Sigmoid colon (tissue), 7 donors: ENCODE results near the gene OXGR1. TPM values are rescaled to one million over a fixed set of nuclear protein-coding genes. Genes with fewer than 3 reads are reported as not detected.
"Not testable (repeated sequence)": the region's sequence is repeated elsewhere in the genome, so short reads cannot be mapped to it uniquely, and the experiment has no call there.

Experiments
- DNase-seq: peaks from one replicate; pipeline ENCODE4 v3.0.0-alpha.2; 2019
- H3K27ac ChIP-seq, 4 donors: fragments of 200-600 bp; sonication (generic); one replicate each; pipeline ENCODE4 v1.5.1; 2016 to 2019; ENCODE audit warnings: mild to moderate bottlenecking in 1 of 4
- H3K27me3 ChIP-seq, 3 donors: fragments of 200-600 bp; sonication (generic); one replicate each; pipeline ENCODE4 v1.5.1; 2019; ENCODE audit warnings: mild to moderate bottlenecking in 1 of 3
- H3K36me3 ChIP-seq, 4 donors: fragments of 200-600 bp; sonication (generic); one replicate each; pipeline ENCODE4 v1.5.1; 2016 to 2019
- H3K4me1 ChIP-seq, 4 donors: fragments of 200-600 bp; sonication (generic); one replicate each; pipeline ENCODE4 v1.5.1; 2017 to 2019
- H3K4me3 ChIP-seq, 4 donors: fragments of 200-600 bp; sonication (generic); one replicate each; pipeline ENCODE4 v1.5.1; 2017 to 2019; ENCODE audit warnings: mild to moderate bottlenecking in 2 of 4, moderate library complexity in 1 of 4
- H3K9me3 ChIP-seq, 4 donors: fragments of 200-600 bp in 3 of 4; sonication (generic) in 3 of 4; one replicate each; pipeline versions ENCODE4 v1.5.1 to v1.6.1; 2013 to 2019
- EP300 ChIP-seq, 4 donors: sonication (generic); formaldehyde crosslinking; IDR thresholded peaks; one replicate each; pipeline ENCODE4 v1.6.1; 2017; ENCODE audit warnings: antibody characterized with exemption in 4 of 4
- POLR2A ChIP-seq, 2 donors: fragments of 450-650 bp; IDR thresholded peaks; one replicate each; pipeline ENCODE4 v1.6.1; 2016; ENCODE audit warnings: antibody characterized with exemption in 2 of 2, mild to moderate bottlenecking in 2 of 2, moderate library complexity in 2 of 2
- POLR2AphosphoS5 ChIP-seq, 4 donors: sonication (generic); formaldehyde crosslinking; IDR thresholded peaks; one replicate each; pipeline ENCODE4 v1.6.1; 2017; ENCODE audit warnings: antibody characterized with exemption in 4 of 4
- WGBS, 2 donors: extraction: QIAGEN DNeasy Blood & Tissue Kit; methylation state at CpG; one replicate each; pipeline ENCODE4 v1.1.7; 2013; 5-methylcytosine and 5-hydroxymethylcytosine counted together
- intact Hi-C: fragments of 100-400 bp; cut with DNase I; formaldehyde crosslinking; loops from one replicate; pipeline ENCODE4 v1.15.1; 2023
- polyA plus RNA-seq, 3 donors: library from polyadenylated mRNA; stranded (reverse); fragments of 200-250 nt; gene quantifications; one replicate each; pipeline ENCODE4 v1.2.3, GENCODE V29; 2013
- total RNA-seq, 4 donors: library from RNA; depleted of rRNA; stranded (reverse); fragments of >200 nt; gene quantifications; one replicate each; pipeline ENCODE4 v1.1.0, GENCODE V29; 2016
- TF ChIP-seq, protein P1 (sequence below), 4 experiments: fragments of 450-650 bp in 3 of 4; fragments of 200-600 bp in 1 of 4; IDR thresholded peaks; one replicate each; pipeline ENCODE4 v1.5.1; 2016 to 2019; ENCODE audit warnings: antibody characterized with exemption in 4 of 4, mild to moderate bottlenecking in 3 of 4, moderate library complexity in 2 of 4
- donor health status: healthy with polysubstance abuse.
- donor health status: Bipolar disorder and iron deficiency.
- donor health status: healthy.

Gene OXGR1
- total and polyA plus RNA-seq, 7 donors, result under 0.01 to 2.2 (median 0.97) TPM; not detected in 3

GRCh38 chr13:96992633-96993032 is 1.6 kb downstream of the OXGR1 start:
- H3K9me3 ChIP-seq, result no peaks in the 10 kb centered on the region
- H3K36me3 ChIP-seq, result no peaks in the 10 kb centered on the region
- intact Hi-C loops, result no loop called here
- no peak overlapping the region for H3K27ac ChIP-seq
- DNase-seq, result no peak
- TF ChIP-seq POLR2A (IDR thresholded peaks at IDR 0.05) (no peak), EP300 (IDR thresholded peaks at IDR 0.05) (no peak), POLR2AphosphoS5 (IDR thresholded peaks at IDR 0.05) (no peak)
- TF ChIP-seq, protein P1, sequence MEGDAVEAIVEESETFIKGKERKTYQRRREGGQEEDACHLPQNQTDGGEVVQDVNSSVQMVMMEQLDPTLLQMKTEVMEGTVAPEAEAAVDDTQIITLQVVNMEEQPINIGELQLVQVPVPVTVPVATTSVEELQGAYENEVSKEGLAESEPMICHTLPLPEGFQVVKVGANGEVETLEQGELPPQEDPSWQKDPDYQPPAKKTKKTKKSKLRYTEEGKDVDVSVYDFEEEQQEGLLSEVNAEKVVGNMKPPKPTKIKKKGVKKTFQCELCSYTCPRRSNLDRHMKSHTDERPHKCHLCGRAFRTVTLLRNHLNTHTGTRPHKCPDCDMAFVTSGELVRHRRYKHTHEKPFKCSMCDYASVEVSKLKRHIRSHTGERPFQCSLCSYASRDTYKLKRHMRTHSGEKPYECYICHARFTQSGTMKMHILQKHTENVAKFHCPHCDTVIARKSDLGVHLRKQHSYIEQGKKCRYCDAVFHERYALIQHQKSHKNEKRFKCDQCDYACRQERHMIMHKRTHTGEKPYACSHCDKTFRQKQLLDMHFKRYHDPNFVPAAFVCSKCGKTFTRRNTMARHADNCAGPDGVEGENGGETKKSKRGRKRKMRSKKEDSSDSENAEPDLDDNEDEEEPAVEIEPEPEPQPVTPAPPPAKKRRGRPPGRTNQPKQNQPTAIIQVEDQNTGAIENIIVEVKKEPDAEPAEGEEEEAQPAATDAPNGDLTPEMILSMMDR (IDR thresholded peaks at IDR 0.05), result no peak
- WGBS, 2 donors, result 75 to 87% methylated on average over 2 of the region's 2 CpGs
- H3K4me1 ChIP-seq, result peaks cover 0 to 13% (median 11%) of the 10 kb centered on the region in 4 donors
- peaks cover 3 to 33% (median 6%) of the 10 kb centered on the region in 3 donors for H3K27me3 ChIP-seq
- H3K4me3 ChIP-seq, result no peak overlapping the region

- intact Hi-C loops, result no loop called here
- 22 to 69% methylated on average over 3 of the region's 3 CpGs for WGBS, 2 donors
- peaks cover 0 to 13% (median 11%) of the 10 kb centered on the region in 4 donors for H3K4me1 ChIP-seq
These were observed 3.2 kb downstream of the OXGR1 start for GRCh38 chr13:96991072-96991471.

DNA sequence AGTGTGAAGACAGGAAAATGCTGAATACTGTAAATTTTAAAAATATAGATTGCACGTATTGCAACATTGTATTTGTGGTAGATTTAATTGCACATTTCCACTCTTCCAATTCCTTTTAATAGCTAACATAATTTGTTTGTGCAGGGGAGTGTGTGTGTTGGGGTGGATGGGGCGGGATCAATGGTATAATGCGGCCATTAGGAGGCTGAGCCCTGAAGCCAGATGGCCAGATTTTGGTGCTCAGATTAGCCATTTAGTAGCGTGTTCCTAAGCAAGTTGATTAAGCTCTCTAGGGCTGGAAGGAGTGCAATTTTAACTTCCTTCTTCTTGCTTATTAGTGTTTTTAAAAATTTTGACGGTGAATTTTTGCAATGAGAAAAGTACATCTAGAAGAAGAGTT is 5.8 kb downstream of the OXGR1 start:
- Histone ChIP-seq H3K27ac (no peak overlapping the region), H3K4me3 (no peak overlapping the region), H3K27me3 (peaks cover 0 to 10% (median 0%) of the 10 kb centered on the region in 3 donors), H3K9me3 (no peaks in the 10 kb centered on the region), H3K4me1 (peaks cover 0 to 11% (median 2%) of the 10 kb centered on the region in 4 donors), H3K36me3 (no peaks in the 10 kb centered on the region)
- WGBS, 2 donors, result 93 to 94% methylated on average over 5 of the region's 5 CpGs
- no peak for TF ChIP-seq POLR2AphosphoS5 (IDR thresholded peaks at IDR 0.05)
- TF ChIP-seq POLR2A (IDR thresholded peaks at IDR 0.05), result no peak
- TF ChIP-seq, protein P1 (IDR thresholded peaks at IDR 0.05), result no peak
- no peak for TF ChIP-seq EP300 (IDR thresholded peaks at IDR 0.05)
- intact Hi-C loops, result no loop called here
- no peak for DNase-seq

More at GRCh38 chr13:96991072-96991471, 3.2 kb downstream of the OXGR1 start:
- H3K27ac ChIP-seq, result no peak overlapping the region
- no peaks in the 10 kb centered on the region for H3K36me3 ChIP-seq
- no peak for DNase-seq
- H3K4me3 ChIP-seq, result no peak overlapping the region
- TF ChIP-seq POLR2AphosphoS5 (IDR thresholded peaks at IDR 0.05), result no peak
- H3K27me3 ChIP-seq, result peaks cover 3 to 33% (median 6%) of the 10 kb centered on the region in 3 donors
- no peaks in the 10 kb centered on the region for H3K9me3 ChIP-seq

- peak in 1 of 4 donors; percentile 14 for TF ChIP-seq POLR2AphosphoS5 (IDR thresholded peaks at IDR 0.05)
- no peak for TF ChIP-seq EP300 (IDR thresholded peaks at IDR 0.05)
- TF ChIP-seq, protein P1 (IDR thresholded peaks at IDR 0.05), result peak in 2 of 4 experiments; percentile 15 to 16
These were observed 10.2 kb downstream of the OXGR1 start for GRCh38 chr13:96984051-96984508.

GRCh38 chr13:96982672-96983071 is 11.6 kb downstream of the OXGR1 start:
- Histone ChIP-seq H3K9me3 (peaks cover 0 to under 1% (median 0%) of the 10 kb centered on the region in 4 donors), H3K27me3 (no peaks in the 10 kb centered on the region), H3K4me3 (no peak overlapping the region), H3K4me1 (peaks cover 0 to 13% (median 2%) of the 10 kb centered on the region in 4 donors), H3K36me3 (no peaks in the 10 kb centered on the region), H3K27ac (peak overlapping the region in 2 of 4 donors; percentile 16 to 41)
- TF ChIP-seq POLR2AphosphoS5 (IDR thresholded peaks at IDR 0.05), result peak in 3 of 4 donors; percentile 25 to 46 (median 30)
- TF ChIP-seq, protein P1 (IDR thresholded peaks at IDR 0.05), result no peak
- DNase-seq, result no peak
- WGBS, 2 donors, result 26 to 30% methylated on average over 2 of the region's 2 CpGs
- intact Hi-C loops, result no loop called here

More at GRCh38 chr13:96984051-96984508, 10.2 kb downstream of the OXGR1 start:
- 7 to 33% methylated on average over 6 of the region's 6 CpGs for WGBS, 2 donors
- Histone ChIP-seq H3K9me3 (no peaks in the 10 kb centered on the region), H3K4me1 (peaks cover 0 to 13% (median 2%) of the 10 kb centered on the region in 4 donors), H3K27ac (peak overlapping the region in 1 of 4 donors; percentile 41), H3K27me3 (no peaks in the 10 kb centered on the region), H3K4me3 (no peak overlapping the region), H3K36me3 (no peaks in the 10 kb centered on the region)
- DNase-seq, result no peak
- intact Hi-C loops, result no loop called here

GRCh38 chr13:96979861-96980260 is 14.4 kb downstream of the OXGR1 start:
- H3K27ac ChIP-seq, H3K36me3 ChIP-seq, intact Hi-C loops, H3K4me3 ChIP-seq, H3K9me3 ChIP-seq, H3K27me3 ChIP-seq, DNase-seq: not testable (repeated sequence)
- WGBS, 2 donors, result 91 to 98% methylated on average over 1 of the region's 1 CpG
- H3K4me1 ChIP-seq, result peaks cover 0 to 13% (median 2%) of the 10 kb centered on the region in 4 donors
